HG03095 (cell line): ENCODE data around the gene LRRN1.
A peak's percentile ranks its signal among the peaks of the same experiment; 100 is the strongest.
"Not testable (repeated sequence)": the region's sequence is repeated elsewhere in the genome, so short reads cannot be mapped to it uniquely, and the experiment has no call there.

Experiments
- ATAC-seq: cut with Tn5 transposase; IDR thresholded peaks from one replicate; pipeline ENCODE4 v1.9.1; 2021; ENCODE audit warnings: moderate library complexity; ENCODE audit not compliant: unreplicated experiment

LRRN1 gene

DNA sequence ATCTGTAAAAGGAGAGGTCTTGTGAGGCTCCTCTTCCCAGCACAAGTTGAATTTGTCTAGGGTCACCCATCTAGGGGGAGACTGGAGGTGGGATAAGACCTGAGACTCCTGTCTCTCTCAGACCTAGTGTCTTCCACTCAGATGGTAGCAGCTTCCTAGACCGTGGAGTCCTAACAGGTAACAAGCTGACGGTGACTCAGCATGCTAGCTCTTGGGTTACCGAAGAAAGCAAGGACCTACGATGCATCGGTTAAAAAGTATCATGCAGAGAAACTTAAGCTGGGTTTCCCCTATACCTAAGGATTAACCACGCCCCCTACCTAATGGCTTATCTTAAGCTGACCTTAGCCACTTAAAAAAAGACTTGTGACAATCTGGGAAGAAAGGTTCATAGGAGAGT lies 7.6 kb downstream of the LRRN1 start:
- no peak for ATAC-seq

DNA sequence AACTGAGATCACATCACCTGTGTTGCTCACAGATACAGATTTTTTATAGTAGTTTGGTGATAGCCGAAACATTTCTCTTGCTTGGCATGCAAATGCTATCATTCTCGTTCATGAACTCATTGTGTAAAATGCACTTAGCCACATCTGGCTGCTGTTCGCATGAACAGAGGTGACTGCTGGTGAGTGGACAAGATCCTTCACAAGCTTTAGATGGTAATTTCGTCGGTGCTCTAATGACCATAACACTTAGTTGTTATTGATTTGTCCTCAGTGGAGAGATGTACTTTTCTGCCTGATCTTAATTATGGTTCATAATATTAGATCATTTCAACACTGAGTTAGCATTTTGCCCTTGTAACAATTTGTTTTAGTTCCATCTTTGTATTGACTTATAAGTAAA lies 13.8 kb downstream of the LRRN1 start:
- no peak for ATAC-seq

DNA sequence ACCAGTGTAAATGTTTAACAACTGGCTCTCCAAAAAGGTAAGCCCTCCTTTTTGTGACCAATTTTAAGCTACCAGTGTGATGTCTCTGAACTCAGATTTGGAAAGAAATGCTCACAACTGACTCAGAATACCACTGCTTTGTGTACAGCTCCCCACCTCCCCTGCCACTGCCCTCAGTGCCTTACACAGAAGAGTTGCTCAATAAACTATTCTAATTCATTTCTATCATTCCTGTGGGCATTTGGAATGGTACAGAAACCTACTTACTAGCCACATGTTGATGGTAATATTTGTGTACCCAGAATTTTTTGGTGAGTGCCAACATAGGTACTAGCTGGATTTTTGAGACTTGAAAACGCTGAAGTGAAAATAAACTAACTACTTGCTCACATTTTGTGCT lies 16.0 kb downstream of the LRRN1 start:
- ATAC-seq: no peak

DNA sequence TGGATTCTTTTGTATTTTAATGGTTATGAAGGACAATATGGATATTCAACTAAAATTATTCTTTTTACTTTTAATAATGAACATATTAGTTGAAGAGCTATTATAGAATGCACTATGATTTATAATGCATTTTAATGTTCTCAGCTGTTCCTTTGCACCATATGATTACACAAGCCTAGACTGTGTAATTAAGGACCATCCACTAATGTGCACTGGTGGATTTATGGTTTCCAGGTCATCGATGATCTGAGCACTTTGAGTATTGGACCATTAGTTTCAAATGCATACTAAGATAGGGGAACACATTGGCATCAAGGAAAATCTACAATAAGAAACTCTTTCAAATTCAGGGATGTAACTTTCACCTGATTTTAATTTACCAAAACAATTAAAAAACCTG lies 16.8 kb downstream of the LRRN1 start:
- ATAC-seq: no peak

DNA sequence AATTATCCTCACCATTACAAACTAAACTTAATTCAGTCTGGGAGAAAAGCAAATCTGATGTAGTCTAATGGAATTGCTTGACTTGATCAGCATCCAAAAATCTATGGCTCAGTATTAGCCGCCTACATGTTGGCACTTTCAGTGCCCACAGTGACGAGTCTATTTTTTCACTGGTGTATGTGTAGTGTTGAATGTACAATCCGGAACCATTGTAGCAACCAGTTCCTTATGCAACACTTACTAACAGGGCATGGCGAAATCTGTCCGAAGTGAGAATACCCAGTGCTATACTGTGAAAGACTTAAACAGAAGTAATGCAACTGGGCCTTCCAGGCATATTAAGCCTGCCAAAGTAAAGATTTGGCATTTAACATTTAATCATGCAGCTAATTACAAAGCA lies 18.6 kb downstream of the LRRN1 start:
- no peak for ATAC-seq

DNA sequence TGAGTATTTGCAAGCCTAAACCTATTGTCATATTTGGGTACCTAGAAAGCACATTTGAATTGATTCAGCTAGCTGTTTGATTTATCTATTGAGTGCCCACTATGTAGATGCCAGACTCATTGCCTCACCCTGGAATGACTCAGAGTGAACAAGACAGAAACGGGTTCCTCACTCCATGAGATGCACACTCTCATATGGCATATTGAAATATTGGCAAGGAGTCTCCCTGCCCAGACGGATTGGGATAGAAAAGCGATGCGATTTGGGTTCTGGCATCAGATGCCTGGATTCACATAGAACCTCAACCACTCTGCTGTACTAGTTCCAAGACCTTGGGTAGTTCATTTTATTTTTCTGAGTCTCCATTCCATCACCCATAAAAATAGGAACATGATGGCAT lies 22.5 kb downstream of the LRRN1 start:
- no peak for ATAC-seq

DNA sequence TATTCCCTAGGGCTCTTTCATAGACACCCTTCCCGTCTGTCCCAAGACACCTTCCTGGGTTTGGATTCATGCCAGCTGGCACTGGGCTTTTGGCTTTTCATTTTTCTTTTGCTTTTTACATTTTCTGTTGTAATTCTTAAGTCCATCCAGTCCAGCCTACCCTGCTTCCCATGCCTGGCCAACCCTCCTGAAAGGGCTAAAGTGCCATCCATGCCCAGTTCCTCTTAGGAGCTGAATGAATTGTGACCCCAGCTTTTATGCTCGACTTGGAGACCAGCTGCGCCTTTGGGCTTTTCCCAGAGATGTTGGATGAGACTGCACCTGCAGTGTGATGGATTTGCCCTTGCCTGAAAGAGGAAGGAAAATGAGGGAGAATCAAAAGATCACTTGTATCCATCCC lies 25.8 kb downstream of the LRRN1 start:
- no peak for ATAC-seq

DNA sequence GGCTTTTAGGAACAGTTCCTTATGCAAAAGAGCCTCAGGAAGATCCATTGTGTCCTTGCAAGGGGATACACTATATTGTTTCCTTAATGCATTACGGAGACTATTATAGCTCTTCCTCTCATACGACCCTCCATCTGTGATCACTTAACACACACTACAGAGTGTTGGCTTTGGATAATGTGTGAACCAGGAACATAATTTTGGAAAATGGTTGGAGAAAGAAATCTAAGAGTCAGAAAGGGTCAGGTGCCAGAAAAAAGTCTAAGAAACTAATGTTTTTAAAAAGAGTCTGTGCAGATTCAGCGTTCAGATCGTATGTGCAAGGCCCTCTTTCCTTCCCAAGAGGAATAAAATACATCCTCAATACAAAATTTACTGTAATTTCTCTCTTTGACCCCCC lies 27.3 kb downstream of the LRRN1 start:
- no peak for ATAC-seq

DNA sequence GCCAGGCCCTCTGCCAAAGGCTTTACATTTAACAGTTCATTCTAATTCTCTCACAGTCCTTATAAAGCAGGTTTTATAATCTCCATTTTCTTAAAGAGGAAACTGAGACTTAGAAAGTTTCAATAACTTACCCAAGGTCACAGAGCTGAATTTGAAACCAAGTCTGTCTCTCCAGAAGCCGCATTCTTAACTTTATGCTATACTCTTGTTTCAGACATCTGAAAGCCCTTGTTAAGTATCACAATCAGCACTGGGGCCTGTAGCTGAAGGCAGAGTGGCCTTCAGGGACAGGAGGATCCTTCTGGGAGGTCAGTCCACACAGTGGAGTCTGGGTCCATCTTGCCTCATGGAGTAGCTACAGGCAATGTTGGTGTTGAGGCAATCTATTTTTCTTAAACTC lies 27.9 kb downstream of the LRRN1 start:
- no peak for ATAC-seq

DNA sequence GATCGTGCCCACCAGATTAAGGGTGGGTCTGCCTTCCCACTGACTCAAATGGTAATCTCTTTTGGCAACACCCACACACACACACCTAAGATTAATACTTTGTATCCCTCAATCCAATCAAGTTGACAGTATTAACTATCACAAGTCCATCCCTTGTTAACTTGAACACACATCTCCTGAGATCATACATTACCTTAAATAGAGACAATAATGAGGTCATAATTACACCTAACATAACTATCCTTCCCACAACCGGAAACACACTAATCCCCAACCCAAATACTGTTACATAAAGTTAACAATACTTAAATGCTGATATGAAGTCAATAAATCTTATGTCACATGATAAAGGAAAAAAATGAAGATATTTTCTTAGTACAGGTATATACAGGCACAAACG lies 29.2 kb downstream of the LRRN1 start:
- ATAC-seq: not testable (repeated sequence)

DNA sequence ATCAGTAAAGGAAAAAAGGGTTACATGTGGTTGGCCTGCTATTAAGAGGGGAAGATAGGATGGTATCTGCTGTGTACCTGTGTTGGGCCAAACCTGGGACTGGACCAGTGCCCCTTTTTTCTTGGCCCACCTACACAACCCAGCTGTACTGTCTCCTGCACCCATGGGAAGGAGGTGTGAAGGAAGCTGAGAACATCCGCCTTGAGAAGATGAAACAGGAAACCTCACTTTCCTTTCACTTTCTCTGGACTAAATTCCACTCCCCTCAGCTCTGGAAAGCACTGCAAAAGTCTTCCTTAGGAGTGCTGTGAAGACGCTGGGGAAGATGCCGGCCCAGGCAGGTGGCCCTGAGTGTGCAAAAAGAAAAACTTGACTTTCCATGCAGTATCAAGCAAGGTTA lies 37.6 kb downstream of the LRRN1 start:
- no peak for ATAC-seq

DNA sequence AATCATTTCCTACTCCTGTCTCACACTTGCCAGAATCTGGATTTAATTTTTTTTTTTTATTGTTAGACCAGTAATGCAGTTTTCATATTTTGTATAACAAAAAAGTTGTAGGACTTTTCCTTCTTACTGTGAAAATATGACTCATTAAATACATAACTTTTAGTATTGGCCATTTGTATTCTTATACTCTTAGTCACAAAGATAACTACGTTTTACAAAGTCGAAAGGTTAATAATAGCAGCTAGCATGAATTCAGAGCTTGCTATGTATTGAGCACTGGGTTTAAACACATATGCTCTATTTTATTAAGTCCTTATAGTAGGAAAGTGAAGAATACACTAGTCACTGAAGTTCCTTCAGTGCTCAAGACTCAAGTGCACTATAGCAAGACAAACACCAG lies 43.1 kb downstream of the LRRN1 start:
- ATAC-seq: no peak

DNA sequence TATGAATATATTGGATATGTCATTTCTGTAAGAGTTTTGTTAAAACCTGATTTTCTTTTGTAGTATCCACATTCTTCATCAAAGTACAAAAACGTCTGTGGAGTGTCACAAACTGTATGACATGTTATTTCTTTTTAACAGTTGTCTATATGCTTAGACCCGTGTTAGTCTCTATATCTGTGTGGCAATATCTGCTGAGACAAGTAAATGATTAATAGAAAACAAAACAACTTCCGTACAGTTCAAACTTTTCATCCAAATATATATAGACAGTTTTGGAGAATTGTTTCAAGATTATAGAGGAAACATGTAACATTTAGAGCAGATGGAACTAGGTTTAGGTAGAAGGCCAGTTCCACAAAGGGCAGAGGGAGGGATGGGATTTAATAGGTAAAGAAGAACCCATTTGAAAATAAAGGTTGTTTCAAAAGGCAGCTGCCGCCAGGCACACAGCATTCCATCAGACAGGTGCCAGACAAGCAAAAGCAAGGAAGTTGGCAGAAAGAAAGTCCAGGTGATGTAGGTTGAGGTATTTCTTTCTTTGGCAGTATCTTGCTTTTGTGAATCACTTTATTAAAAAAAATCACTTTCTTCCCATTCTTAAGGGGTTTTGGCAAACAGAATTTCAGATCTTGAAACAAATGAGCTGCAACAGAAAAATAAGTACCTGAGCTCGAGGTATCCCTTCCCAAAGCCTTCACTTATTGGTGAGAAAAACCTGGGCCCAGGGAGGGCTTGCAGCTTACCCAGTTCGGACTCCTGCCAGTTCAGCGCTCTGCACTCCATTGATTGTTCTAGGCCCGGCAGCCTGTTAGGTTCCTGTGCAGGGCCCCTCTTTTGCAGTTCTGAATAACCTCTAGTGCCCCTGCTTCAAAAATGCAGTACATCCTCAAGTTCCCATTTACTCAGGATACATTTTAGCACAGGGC lies 49.0 kb downstream of the LRRN1 start:
- ATAC-seq: no peak

DNA sequence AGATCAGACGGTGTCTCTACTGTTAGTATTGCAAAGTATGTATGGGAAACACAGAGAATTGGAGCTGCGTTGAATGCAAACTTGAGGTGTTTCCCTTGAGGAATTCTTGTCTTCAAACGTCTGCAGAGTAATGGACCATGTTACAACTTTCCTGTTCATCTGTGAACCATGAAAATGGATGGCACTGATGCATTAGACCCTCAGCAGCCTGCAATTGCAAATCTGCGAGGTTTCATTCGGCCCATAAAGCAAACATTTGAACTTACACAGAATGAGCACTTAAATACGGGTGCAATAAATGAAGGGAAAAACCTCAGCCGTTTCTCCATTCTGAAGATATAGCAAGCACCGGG lies 49.7 kb downstream of the LRRN1 start:
- no peak for ATAC-seq

DNA sequence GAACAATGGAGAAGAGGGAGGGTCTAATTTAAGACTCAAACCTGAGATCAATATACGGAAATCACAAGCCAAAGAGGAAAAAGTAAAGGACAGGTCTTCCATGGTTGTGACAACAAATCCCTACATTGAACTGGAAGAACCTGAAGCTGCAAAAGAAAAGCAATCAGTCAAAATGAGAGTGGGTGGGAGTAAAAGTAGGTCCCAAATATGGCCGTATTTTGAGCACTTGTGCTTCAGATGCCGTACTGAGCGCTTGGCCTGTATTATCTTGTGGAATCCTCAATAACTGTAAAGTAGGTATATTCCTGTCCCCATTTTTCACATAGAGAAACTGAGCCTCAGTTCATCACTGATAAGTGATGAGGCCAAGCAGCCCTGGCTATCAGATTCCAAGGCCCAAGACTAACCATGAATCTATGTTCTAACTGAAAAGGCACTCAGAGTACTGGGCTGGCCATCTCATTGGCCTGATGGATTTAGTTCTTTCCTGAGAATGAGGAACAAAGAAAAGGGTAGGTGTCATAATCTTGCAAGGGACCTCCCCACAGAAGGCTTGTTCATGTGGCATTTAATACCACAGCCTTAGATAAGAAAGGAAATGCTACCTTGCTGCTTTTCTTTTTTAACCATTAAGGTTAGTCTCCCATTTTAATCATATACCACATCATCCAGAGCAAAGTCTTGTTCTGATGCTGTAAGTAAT lies 52.5 kb downstream of the LRRN1 start:
- peak; percentile 100 for ATAC-seq

DNA sequence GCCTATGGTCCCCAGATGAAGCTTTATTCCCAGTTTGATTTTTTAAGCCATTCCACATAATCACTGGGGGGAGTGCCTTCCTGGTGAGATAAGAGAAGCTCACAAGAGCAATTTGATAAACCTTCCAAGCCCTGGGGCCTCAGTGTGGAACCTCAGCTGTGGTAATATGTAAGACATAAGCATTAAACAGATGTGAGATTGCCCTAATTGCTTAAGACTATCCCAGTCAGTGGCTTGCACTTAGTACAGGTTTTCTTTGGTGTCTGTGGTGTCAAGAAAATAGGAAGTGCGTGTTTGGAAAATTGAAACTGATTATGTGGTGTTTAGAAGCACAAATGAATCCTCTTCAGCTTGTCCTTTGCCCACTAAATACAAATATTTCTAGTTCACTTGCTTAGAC lies 54.3 kb downstream of the LRRN1 start:
- no peak for ATAC-seq

DNA sequence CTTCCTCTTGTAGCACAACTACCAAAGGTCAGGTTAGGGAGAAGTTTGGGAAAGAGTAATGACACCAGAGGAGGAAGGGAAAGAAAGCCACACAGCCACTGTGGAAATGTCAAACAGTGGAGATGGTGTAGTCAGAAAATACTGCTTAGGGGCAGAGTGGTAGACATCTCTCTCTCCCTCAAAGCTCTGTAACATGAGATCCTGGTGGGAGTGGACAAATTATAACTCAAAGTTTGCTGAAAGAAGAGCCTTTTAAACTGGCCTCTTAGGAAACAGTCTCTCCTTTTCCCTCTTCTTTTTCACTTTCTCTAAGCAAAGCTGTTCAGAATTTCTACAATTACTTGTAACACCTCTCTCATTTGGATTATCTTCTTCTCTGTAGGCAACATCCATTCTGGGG lies 55.8 kb downstream of the LRRN1 start:
- ATAC-seq: no peak

DNA sequence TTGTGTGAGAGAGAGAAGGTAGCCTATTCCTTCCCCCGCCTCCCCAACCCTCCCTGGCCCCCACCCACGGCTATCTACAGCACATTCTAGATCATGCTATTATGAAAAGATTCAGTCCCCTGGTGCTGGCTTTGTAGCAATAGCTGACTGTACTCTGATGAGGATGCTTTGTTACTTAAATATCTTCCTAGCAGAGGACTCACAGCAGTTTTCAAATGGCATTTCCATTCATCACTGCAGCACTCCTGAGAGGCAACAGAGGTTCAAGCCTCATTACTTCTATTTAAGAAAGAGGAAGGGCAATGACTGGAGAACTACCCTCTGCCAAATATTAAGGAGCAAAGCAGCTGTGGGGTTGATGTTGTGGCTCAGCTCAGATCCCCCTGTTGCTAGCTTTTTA lies 61.0 kb downstream of the LRRN1 start:
- no peak for ATAC-seq

DNA sequence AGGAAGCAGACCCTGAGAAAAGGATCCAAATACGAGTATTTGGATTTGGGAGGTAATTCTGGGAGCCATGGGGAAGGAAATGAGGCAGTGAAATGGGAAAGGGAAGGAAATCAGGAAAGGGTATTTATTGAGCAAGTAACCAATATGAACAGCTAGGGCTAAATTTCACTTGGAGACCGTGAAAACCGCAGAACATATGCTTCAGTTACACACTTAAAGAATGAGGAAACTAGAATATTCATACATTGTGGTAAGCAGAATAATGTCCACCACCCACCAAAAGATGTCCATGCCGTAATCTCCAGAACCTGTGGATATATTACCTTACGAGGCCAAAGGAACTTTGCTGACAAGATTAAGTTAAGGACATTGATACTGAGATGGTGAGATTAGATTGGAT lies 63.3 kb downstream of the LRRN1 start:
- no peak for ATAC-seq

DNA sequence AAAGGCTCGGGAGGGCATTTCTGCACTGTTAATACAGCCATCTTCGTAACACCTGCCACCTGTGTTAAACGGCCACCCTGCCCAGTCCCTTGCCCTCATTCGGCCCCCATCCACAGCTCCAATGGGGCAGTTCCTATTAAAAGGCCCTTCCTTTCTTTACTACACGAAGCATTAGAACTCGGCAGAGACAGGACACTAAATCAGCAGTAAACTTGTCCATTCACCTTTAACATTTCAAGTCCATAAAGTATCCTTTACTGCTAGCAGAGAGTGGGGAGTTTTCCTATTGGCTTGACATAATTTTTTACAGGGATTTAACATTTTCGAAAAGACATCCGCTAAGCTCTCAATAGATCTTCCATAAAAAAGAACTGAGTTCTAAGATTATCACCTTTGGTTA lies 76.3 kb downstream of the LRRN1 start:
- ATAC-seq: no peak

DNA sequence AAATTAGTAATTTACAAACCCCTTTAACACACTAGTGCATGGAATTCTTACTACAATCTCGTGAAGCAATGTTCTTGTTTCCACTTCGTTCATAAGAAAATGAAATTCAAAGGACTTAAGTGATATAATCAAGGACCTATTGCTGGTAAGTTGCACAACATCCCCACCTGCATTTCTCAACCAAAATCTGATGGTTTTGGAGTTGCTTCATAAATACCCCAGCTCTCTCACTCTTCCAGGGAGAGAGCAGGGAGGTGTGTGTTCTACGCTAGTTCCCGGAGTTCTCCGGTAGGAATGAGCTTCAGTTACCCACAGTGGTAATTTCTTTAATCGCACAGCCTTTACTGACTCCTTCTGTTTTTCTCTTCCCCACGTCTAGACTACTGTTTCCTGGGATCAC lies 81.8 kb downstream of the LRRN1 start:
- no peak for ATAC-seq

DNA sequence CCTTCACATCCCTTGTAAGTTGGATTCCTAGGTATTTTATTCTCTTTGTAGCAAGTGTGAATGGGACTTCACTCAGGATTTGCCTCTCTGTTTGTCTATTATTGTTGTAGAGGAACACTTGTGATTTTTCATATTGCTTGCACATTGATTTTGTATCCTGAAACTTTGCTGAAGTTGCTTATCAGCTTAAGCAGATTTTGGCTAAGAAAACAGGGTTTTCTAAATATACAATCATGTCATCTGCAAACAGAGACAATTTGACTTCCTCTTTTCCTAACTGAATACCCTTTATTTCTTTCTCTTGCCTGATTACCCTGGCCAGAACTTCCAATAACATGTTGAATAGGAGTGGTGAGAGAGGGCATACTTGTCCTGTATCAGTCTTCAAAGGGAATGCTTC lies 88.1 kb downstream of the LRRN1 start:
- not testable (repeated sequence) for ATAC-seq

DNA sequence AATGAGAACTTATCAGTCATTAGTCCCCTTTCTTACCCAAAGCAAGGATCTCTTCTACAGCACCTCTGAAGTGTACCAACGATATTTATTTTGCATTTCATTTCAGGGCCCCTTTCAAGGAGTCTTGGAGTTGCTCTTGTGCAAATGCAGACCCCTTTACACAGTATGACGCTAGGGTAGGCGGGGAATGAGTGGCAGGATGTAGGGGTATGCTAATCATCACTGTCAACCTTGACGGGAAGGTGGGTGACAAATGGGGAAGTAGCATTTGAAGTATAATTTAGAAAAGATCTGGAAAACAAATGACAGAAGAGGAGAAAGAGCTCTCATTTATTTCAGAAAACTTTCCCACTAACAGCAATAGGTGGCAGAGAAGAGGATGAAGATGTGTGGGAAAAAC lies 94.4 kb downstream of the LRRN1 start:
- ATAC-seq: no peak
